Measurements from ENCODE around the gene SLC16A6. TPM values are rescaled to one million over a fixed set of nuclear protein-coding genes. Genes with fewer than 3 reads are reported as not detected.

SLC16A6 gene
- total RNA-seq, 1 donor = 0.09 TPM

GRCh38 chr17:68320943-68321555 is 30.1 kb upstream of the SLC16A6 start:
- no peak for DNase-seq (ENCODE audit: low read depth)
- TF ChIP-seq CTCF (IDR thresholded peaks at IDR 0.05; ENCODE audit: insufficient read depth, low read length) = no peak
- no peak overlapping the region for H3K4me3 ChIP-seq (ENCODE audit: low read depth, low read length)

- H3K4me3 ChIP-seq (ENCODE audit: low read depth, low read length) = no peak overlapping the region
- no peak for DNase-seq (ENCODE audit: low read depth)
- TF ChIP-seq CTCF (IDR thresholded peaks at IDR 0.05; ENCODE audit: insufficient read depth, low read length) = no peak
Measured at GRCh38 chr17:68320311-68320865, 29.5 kb upstream of the SLC16A6 start.

- H3K4me3 ChIP-seq (ENCODE audit: low read depth, low read length) = no peak overlapping the region
- no peak for DNase-seq (ENCODE audit: low read depth)
- TF ChIP-seq CTCF (IDR thresholded peaks at IDR 0.05; ENCODE audit: insufficient read depth, low read length) = no peak
Measured at GRCh38 chr17:68319410-68320162, 28.7 kb upstream of the SLC16A6 start.

- H3K4me3 ChIP-seq (ENCODE audit: low read depth, low read length) = no peak overlapping the region
- TF ChIP-seq CTCF (IDR thresholded peaks at IDR 0.05; ENCODE audit: insufficient read depth, low read length) = no peak
- peak; percentile 48 for DNase-seq (ENCODE audit: low read depth)
Measured at GRCh38 chr17:68318103-68318991, 27.4 kb upstream of the SLC16A6 start.

GRCh38 chr17:68317458-68317857 is 26.5 kb upstream of the SLC16A6 start:
- DNase-seq (ENCODE audit: low read depth) = no peak
- no peak overlapping the region for H3K4me3 ChIP-seq (ENCODE audit: low read depth, low read length)
- no peak for TF ChIP-seq CTCF (IDR thresholded peaks at IDR 0.05; ENCODE audit: insufficient read depth, low read length)

- no peak overlapping the region for H3K4me3 ChIP-seq (ENCODE audit: low read depth, low read length)
- no peak for TF ChIP-seq CTCF (IDR thresholded peaks at IDR 0.05; ENCODE audit: insufficient read depth, low read length)
- no peak for DNase-seq (ENCODE audit: low read depth)
Measured at GRCh38 chr17:68315930-68316329, 25.0 kb upstream of the SLC16A6 start.

All from fibroblast of the aortic adventitia (primary cell).